SK-N-SH (cell line): Measurements from ENCODE around the gene KRT14. TPM values are rescaled to one million over a fixed set of nuclear protein-coding genes. Genes with fewer than 3 reads are reported as not detected.
"Not testable (repeated sequence)": the region's sequence is repeated elsewhere in the genome, so short reads cannot be mapped to it uniquely, and the experiment has no call there.

Source experiments
- CTCF ChIA-PET: fragments of 300-600, 350-600 bp; formaldehyde crosslinking; extraction: SDS; loops from one replicate; lab custom pipeline; 2021; lab: Yijun Ruan, JAX
- POLR2A ChIA-PET: fragments of 350-600 bp; sonication (Branson Sonifier 250); formaldehyde crosslinking; extraction: SDS; loops from one replicate; lab custom pipeline; 2020; ENCODE audit warnings: antibody characterized with exemption, inconsistent platforms; lab: Yijun Ruan, JAX
- DNase-seq: peaks from one replicate; pipeline ENCODE4 v3.0.0; 2012
- H2AFZ ChIP-seq: fragments of 200-600 bp; sonication (generic); 2 replicates; pipeline ENCODE4 v1.8.1; 2016; ENCODE audit warnings: antibody characterized with exemption, mild to moderate bottlenecking, low read depth
- H3F3A ChIP-seq: fragments of 200-600 bp; sonication (generic); replicated peaks from 2 replicates; pipeline ENCODE3; 2016; ENCODE audit warnings: antibody characterized with exemption, mild to moderate bottlenecking; ENCODE audit not compliant: insufficient read depth
- H3K27ac ChIP-seq, 2 experiments: fragments of 200-500 bp in 1 of 2; fragments of 200-600 bp in 1 of 2; sonication (Bioruptor generic) in 1 of 2; sonication (generic), shearing (Covaris generic) in 1 of 2; 2 replicates each; pipeline versions ENCODE4 v1.5.1 to v1.6.1; 2014 to 2016; ENCODE audit warnings: low read depth in 2 of 2, inconsistent platforms in 1 of 2, low read length in 1 of 2, mild to moderate bottlenecking in 1 of 2, mixed read lengths in 1 of 2
- H3K27me3 ChIP-seq: fragments of 200-600 bp; sonication (generic), shearing (Covaris generic); 2 replicates; pipeline ENCODE4 v1.6.1; 2016; ENCODE audit warnings: mixed run types; ENCODE audit not compliant: insufficient read depth
- H3K36me3 ChIP-seq, 2 experiments: fragments of 200-500 bp in 1 of 2; fragments of 200-600 bp in 1 of 2; sonication (Bioruptor generic) in 1 of 2; sonication (generic) in 1 of 2; replicated peaks in 1 of 2; 2 replicates each; pipeline versions ENCODE3 to v1.5.1; 2014 to 2016; ENCODE audit warnings: low read length in 1 of 2, mild to moderate bottlenecking in 1 of 2; ENCODE audit not compliant: insufficient read depth in 2 of 2, control insufficient read depth in 1 of 2
- H3K4me1 ChIP-seq, 2 experiments: fragments of 200-500 bp in 1 of 2; fragments of 200-600 bp in 1 of 2; sonication (Bioruptor generic) in 1 of 2; sonication (generic), shearing (Covaris generic) in 1 of 2; 2 replicates each; pipeline versions ENCODE4 v1.5.1 to v1.6.1; 2014 to 2016; ENCODE audit warnings: low read depth in 1 of 2, low read length in 1 of 2, mixed run types in 1 of 2; ENCODE audit not compliant: insufficient read depth in 2 of 2, control insufficient read depth in 1 of 2
- H3K4me2 ChIP-seq: fragments of 200-600 bp; sonication (generic), shearing (Covaris generic); 2 replicates; pipeline ENCODE4 v1.6.1; 2017; ENCODE audit warnings: mixed run types
- H3K4me3 ChIP-seq, 2 experiments: fragments of 200-500 bp in 1 of 2; fragments of 200-600 bp in 1 of 2; sonication (Bioruptor generic) in 1 of 2; sonication (generic), shearing (Covaris generic) in 1 of 2; 2 replicates each; pipeline versions ENCODE4 v1.5.1 to v1.8.1; 2014 to 2016; ENCODE audit warnings: low read depth in 2 of 2, inconsistent platforms in 1 of 2, low read length in 1 of 2, mild to moderate bottlenecking in 1 of 2, mixed read lengths in 1 of 2, moderate library complexity in 1 of 2
- H3K79me2 ChIP-seq: fragments of 200-600 bp; sonication (generic); 2 replicates; pipeline ENCODE4 v1.8.1; 2017; ENCODE audit warnings: mild to moderate bottlenecking; ENCODE audit not compliant: insufficient read depth
- H3K9ac ChIP-seq: fragments of 200-600 bp; sonication (generic); 2 replicates; pipeline ENCODE4 v1.6.1; 2017; ENCODE audit warnings: mixed run types
- H3K9me2 ChIP-seq: fragments of 200-600 bp; sonication (generic); 2 replicates; pipeline ENCODE4 v1.6.1; 2017; ENCODE audit warnings: mixed run types
- H3K9me3 ChIP-seq: fragments of 200-600 bp; sonication (generic); 2 replicates; pipeline ENCODE4 v1.6.1; 2017; ENCODE audit warnings: mixed run types, mild to moderate bottlenecking, moderate library complexity
- H4K20me1 ChIP-seq: fragments of 200-600 bp; sonication (generic); 2 replicates; pipeline ENCODE4 v1.6.1; 2017; ENCODE audit warnings: mild to moderate bottlenecking, mixed run types; ENCODE audit not compliant: insufficient read depth
- CHD2 ChIP-seq: fragments of 150-350 bp; IDR thresholded peaks from 2 replicates; pipeline ENCODE4 v1.6.1; 2018; ENCODE audit warnings: low read length; ENCODE audit not compliant: partially characterized antibody
- EP300 ChIP-seq, 2 experiments: IDR thresholded peaks; 2 replicates each; pipeline versions ENCODE4 v1.4.0 to v1.6.1; 2012; ENCODE audit warnings: borderline replicate concordance in 1 of 2, low read depth in 1 of 2, low read length in 1 of 2
- EZH2phosphoT487 ChIP-seq: fragments of 200-600 bp; sonication (generic); IDR thresholded peaks from 2 replicates; pipeline ENCODE4 v1.6.1; 2017; ENCODE audit warnings: low read depth, mixed run types, mild to moderate bottlenecking, antibody characterized with exemption, moderate library complexity, borderline replicate concordance
- FOXJ3 ChIP-seq: sonication (generic); formaldehyde crosslinking; IDR thresholded peaks from 2 replicates; pipeline ENCODE4 v1.5.1; 2020; ENCODE audit warnings: mild to moderate bottlenecking, missing genetic modification reagents
- FOXM1 ChIP-seq: IDR thresholded peaks from 2 replicates; pipeline ENCODE4 v1.4.0; 2012; ENCODE audit warnings: low read depth, mild to moderate bottlenecking
- GABPA ChIP-seq: IDR thresholded peaks from 2 replicates; pipeline ENCODE4 v1.4.0; 2012; ENCODE audit warnings: low read depth, mild to moderate bottlenecking
- GATA2 ChIP-seq: sonication (generic); formaldehyde crosslinking; IDR thresholded peaks from 2 replicates; pipeline ENCODE4 v1.5.0; 2020; ENCODE audit warnings: mild to moderate bottlenecking, missing genetic modification reagents
- JUND ChIP-seq: IDR thresholded peaks from 2 replicates; pipeline ENCODE4 v1.4.0; 2012
- MEF2A ChIP-seq: IDR thresholded peaks from 2 replicates; pipeline ENCODE4 v1.4.0; 2012; ENCODE audit warnings: low read depth, borderline replicate concordance
- NFIC ChIP-seq: IDR thresholded peaks from 2 replicates; pipeline ENCODE4 v1.4.0; 2012; ENCODE audit warnings: borderline replicate concordance
- NRF1 ChIP-seq: IDR thresholded peaks from 2 replicates; pipeline ENCODE4 v1.6.1; 2012; ENCODE audit warnings: low read depth, mild to moderate bottlenecking, low read length
- POLR2AphosphoS5 ChIP-seq: IDR thresholded peaks from 2 replicates; pipeline ENCODE4 v1.6.1; 2012; ENCODE audit warnings: low read depth, low read length
- RCOR1 ChIP-seq: fragments of 150-350 bp; IDR thresholded peaks from 2 replicates; pipeline ENCODE4 v1.6.1; 2017; ENCODE audit warnings: antibody characterized with exemption, low read length
- RFX5 ChIP-seq: IDR thresholded peaks from 2 replicates; pipeline ENCODE4 v1.6.1; 2012; ENCODE audit warnings: mild to moderate bottlenecking, improper control_type of control experiment, low read length
- TAF1 ChIP-seq: IDR thresholded peaks from 2 replicates; pipeline ENCODE4 v1.6.1; 2012; ENCODE audit warnings: low read depth, mild to moderate bottlenecking, low read length, moderate library complexity, borderline replicate concordance
- WGBS: methylation state at CpG from one replicate; pipeline ENCODE4 v1.1.6; 2017; ENCODE audit warnings: low lambda C conversion rate; 5-methylcytosine and 5-hydroxymethylcytosine counted together
- polyA plus RNA-seq, 3 experiments: library from polyadenylated mRNA; depleted of rRNA; stranded (reverse); fragments of >200 nt; gene quantifications; 2 replicates each; pipeline ENCODE4 v1.2.3, GENCODE V29; 2012
- TF ChIP-seq, protein P1 (sequence below): IDR thresholded peaks from 2 replicates; pipeline ENCODE4 v1.6.1; 2012; ENCODE audit warnings: mild to moderate bottlenecking, low read depth, low read length, moderate library complexity
- TF ChIP-seq, protein P2 (sequence below): fragments of 150-350 bp; IDR thresholded peaks from 2 replicates; pipeline ENCODE4 v1.6.1; 2017; ENCODE audit warnings: antibody characterized with exemption, low read length, low read depth, borderline replicate concordance
- TF ChIP-seq, protein P3 (sequence below): fragments of 200-600 bp; sonication (generic); IDR thresholded peaks from 2 replicates; pipeline ENCODE4 v1.6.1; 2017; ENCODE audit warnings: antibody characterized with exemption, mild to moderate bottlenecking, moderate library complexity
- TF ChIP-seq, protein P4 (sequence below): IDR thresholded peaks from 2 replicates; pipeline ENCODE4; 2012

KRT14 gene
- polyA plus RNA-seq, 1 of the 3 experiments (the other 2 are of a cell fraction): not detected

DNA sequence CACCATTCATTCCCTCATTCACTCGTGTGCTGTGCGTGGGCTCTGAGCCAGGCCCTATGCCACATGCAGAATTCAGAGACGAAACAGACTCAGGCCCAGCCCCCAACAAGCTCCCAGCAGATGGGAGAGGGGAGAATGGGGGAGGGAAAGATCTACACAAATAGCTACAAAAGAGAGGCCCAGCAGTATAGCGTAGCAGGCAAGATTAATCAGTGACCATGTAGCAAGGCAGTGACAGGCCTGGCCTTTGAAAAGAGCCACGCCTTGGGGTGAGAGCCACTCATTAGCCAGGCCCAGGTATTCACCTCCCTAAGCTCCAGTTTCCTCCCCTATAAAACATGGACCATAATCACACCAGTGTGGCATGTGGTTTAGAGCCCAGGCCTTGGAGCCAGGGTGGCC is 42.2 kb downstream of the KRT14 start (continued):
- TF ChIP-seq, protein P1, sequence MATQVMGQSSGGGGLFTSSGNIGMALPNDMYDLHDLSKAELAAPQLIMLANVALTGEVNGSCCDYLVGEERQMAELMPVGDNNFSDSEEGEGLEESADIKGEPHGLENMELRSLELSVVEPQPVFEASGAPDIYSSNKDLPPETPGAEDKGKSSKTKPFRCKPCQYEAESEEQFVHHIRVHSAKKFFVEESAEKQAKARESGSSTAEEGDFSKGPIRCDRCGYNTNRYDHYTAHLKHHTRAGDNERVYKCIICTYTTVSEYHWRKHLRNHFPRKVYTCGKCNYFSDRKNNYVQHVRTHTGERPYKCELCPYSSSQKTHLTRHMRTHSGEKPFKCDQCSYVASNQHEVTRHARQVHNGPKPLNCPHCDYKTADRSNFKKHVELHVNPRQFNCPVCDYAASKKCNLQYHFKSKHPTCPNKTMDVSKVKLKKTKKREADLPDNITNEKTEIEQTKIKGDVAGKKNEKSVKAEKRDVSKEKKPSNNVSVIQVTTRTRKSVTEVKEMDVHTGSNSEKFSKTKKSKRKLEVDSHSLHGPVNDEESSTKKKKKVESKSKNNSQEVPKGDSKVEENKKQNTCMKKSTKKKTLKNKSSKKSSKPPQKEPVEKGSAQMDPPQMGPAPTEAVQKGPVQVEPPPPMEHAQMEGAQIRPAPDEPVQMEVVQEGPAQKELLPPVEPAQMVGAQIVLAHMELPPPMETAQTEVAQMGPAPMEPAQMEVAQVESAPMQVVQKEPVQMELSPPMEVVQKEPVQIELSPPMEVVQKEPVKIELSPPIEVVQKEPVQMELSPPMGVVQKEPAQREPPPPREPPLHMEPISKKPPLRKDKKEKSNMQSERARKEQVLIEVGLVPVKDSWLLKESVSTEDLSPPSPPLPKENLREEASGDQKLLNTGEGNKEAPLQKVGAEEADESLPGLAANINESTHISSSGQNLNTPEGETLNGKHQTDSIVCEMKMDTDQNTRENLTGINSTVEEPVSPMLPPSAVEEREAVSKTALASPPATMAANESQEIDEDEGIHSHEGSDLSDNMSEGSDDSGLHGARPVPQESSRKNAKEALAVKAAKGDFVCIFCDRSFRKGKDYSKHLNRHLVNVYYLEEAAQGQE: no peak
- TF ChIP-seq EP300 (IDR thresholded peaks at IDR 0.05; ENCODE audit: borderline replicate concordance in 1 of 2, low read depth in 1 of 2, low read length in 1 of 2): peak in 1 of 2 experiments; percentile 63; a peak in 2 of 4 replicates
- no peak for TF ChIP-seq EZH2phosphoT487
- TF ChIP-seq, protein P2, sequence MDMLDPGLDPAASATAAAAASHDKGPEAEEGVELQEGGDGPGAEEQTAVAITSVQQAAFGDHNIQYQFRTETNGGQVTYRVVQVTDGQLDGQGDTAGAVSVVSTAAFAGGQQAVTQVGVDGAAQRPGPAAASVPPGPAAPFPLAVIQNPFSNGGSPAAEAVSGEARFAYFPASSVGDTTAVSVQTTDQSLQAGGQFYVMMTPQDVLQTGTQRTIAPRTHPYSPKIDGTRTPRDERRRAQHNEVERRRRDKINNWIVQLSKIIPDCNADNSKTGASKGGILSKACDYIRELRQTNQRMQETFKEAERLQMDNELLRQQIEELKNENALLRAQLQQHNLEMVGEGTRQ: no peak
- no peak for TF ChIP-seq GABPA
- no peak for TF ChIP-seq NRF1
- TF ChIP-seq MEF2A: no peak
- TF ChIP-seq RFX5: no peak
- TF ChIP-seq POLR2AphosphoS5: 0 out of 2 replicates have a peak, but pooled peaks have one; percentile 29

DNA sequence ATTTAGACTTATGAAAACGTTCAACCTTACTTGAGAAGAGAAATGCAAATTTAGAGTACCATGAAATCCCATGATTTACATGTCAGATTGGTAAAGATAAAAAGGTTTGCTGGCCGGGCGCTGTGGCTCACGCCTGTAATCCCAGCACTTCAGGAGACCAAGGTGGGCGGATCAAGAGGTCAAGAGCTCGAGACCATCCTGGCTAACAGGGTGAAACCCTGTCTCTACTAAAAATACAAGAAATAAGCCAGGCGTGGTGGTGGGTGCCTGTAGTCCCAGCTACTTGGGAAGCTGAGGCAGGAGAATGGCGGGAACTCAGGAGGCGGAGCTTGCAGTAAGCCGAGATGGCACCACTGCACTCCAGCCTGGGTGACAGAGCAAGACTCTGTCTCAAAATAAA is 43.9 kb downstream of the KRT14 start:
- H2AFZ ChIP-seq, H4K20me1 ChIP-seq, H3K36me3 ChIP-seq, H3K79me2 ChIP-seq, H3K27ac ChIP-seq, H3K9me3 ChIP-seq, H3K4me2 ChIP-seq, POLR2A ChIA-PET, H3K9ac ChIP-seq, H3K27me3 ChIP-seq, H3K4me3 ChIP-seq, DNase-seq, H3K9me2 ChIP-seq: not testable (repeated sequence)
- H3F3A ChIP-seq: peaks cover 34% of the 10 kb centered on the region
- CTCF ChIA-PET: interaction anchor here (1.2 to 25.5 kb wide), 8 partner anchors 12 to 221 kb away, joined by 4 to 646 read pairs (median 6); no protein-coding TSS in a partner anchor
- 88% methylated on average over 10 of the region's 10 CpGs for WGBS
- peaks cover 24 to 31% of the 10 kb centered on the region in 2 experiments; a peak in 3 of 4 replicates for H3K4me1 ChIP-seq

DNA sequence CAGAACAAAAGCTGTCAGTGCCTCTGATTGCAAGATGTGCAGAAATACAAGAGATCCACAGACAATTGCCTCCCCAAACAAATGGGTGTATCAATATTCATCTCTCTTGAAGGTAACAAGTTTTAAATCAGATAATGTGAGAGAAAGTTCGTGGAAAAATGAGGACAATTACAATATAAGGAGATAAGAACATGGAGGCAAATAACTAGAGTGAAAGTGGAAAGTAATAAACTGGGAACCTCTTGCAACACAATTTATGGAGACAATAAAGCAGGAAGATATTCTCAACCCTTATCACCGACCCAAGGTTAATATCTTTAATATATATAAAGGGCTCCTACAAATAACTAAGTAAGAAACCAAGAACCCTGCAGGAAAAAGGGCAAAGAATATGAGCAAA is 44.3 kb downstream of the KRT14 start:
- H3K79me2 ChIP-seq: no peaks in the 10 kb centered on the region
- no peak overlapping the region for H3K9ac ChIP-seq
- ChIA-PET POLR2A (no interaction called here), CTCF (interaction anchor here (1.2 to 25.5 kb wide), 8 partner anchors 12 to 220 kb away, joined by 4 to 646 read pairs (median 6); no protein-coding TSS in a partner anchor)
- H4K20me1 ChIP-seq: no peaks in the 10 kb centered on the region
- DNase-seq: no peak
- H3K4me2 ChIP-seq: no peak overlapping the region
- H3K4me1 ChIP-seq: peaks cover 20 to 31% of the 10 kb centered on the region in 2 experiments; a peak in 3 of 4 replicates
- no peaks in the 10 kb centered on the region for H3K9me3 ChIP-seq
- no peak overlapping the region for H3K4me3 ChIP-seq
- 68% methylated on average over 2 of the region's 2 CpGs for WGBS
- no peaks in the 10 kb centered on the region for H3K27me3 ChIP-seq
- H2AFZ ChIP-seq: no peak overlapping the region
- H3K9me2 ChIP-seq: no peaks in the 10 kb centered on the region
- no peak overlapping the region for H3K27ac ChIP-seq
- no peaks in the 10 kb centered on the region for H3K36me3 ChIP-seq
- H3F3A ChIP-seq: peaks cover 31% of the 10 kb centered on the region
- TF ChIP-seq, protein P3, sequence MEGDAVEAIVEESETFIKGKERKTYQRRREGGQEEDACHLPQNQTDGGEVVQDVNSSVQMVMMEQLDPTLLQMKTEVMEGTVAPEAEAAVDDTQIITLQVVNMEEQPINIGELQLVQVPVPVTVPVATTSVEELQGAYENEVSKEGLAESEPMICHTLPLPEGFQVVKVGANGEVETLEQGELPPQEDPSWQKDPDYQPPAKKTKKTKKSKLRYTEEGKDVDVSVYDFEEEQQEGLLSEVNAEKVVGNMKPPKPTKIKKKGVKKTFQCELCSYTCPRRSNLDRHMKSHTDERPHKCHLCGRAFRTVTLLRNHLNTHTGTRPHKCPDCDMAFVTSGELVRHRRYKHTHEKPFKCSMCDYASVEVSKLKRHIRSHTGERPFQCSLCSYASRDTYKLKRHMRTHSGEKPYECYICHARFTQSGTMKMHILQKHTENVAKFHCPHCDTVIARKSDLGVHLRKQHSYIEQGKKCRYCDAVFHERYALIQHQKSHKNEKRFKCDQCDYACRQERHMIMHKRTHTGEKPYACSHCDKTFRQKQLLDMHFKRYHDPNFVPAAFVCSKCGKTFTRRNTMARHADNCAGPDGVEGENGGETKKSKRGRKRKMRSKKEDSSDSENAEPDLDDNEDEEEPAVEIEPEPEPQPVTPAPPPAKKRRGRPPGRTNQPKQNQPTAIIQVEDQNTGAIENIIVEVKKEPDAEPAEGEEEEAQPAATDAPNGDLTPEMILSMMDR: no peak
- TF ChIP-seq NFIC (no peak), JUND (no peak), FOXM1 (no peak), FOXJ3 (CRISPR knock-in tag) (no peak), CHD2 (no peak), GABPA (no peak), RCOR1 (no peak), TAF1 (no peak), NRF1 (no peak), GATA2 (CRISPR knock-in tag) (no peak)
- TF ChIP-seq, protein P4, sequence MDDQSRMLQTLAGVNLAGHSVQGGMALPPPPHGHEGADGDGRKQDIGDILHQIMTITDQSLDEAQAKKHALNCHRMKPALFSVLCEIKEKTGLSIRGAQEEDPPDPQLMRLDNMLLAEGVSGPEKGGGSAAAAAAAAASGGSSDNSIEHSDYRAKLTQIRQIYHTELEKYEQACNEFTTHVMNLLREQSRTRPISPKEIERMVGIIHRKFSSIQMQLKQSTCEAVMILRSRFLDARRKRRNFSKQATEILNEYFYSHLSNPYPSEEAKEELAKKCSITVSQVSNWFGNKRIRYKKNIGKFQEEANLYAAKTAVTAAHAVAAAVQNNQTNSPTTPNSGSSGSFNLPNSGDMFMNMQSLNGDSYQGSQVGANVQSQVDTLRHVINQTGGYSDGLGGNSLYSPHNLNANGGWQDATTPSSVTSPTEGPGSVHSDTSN: no peak
